NOMO-1 treated with dmso at 0.1 percent for 144 hours (cell line): Measurements from ENCODE around the gene BTBD10.

Source experiments
- DNase-seq: peaks from one replicate; lab custom pipeline; 2025; ENCODE audit not compliant: unreplicated experiment; lab: John Stamatoyannopoulos, UW

The BTBD10 gene

GRCh38 chr11:13376402-13376801 lies 86.6 kb downstream of the BTBD10 start:
- DNase-seq, result no peak

DNA sequence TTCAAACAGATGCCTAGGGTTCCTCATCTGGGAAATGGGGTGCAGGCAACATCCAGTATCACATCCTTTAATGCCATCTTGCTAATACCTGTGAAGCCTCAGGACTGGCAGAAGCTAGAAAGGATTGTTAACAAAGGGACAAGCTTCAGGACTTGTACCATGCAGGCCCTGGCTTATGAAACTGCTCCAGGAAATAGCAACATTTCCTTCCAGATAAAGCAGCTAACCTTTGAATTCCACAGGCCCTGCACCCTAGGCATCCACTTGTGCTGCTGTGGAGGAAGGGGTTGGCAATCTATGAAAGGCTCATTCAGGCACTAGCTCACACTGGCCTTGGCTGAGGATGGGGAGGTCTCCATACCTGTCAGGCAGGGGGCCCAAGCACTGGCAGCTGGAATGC lies 87.2 kb downstream of the BTBD10 start:
- DNase-seq, result no peak

DNA sequence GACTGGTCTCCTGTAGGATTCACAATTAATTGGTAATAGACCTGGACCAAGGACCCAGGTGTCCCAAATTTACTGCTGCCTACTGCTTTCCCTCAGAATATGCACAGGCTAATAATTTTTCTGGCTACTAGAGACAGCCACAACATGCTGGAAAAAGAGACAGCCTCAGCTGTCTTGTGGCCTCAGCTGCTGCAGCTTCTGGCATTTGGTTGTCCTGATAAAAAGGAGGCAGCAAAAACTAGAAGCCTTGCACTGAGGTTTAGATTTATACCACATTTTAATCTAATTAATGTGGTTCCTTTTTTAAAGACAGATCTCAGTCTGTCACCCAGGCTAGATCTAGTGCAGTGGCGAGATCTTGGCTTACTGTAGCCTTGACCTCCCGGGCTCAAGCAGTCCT lies 89.8 kb downstream of the BTBD10 start:
- no peak for DNase-seq

DNA sequence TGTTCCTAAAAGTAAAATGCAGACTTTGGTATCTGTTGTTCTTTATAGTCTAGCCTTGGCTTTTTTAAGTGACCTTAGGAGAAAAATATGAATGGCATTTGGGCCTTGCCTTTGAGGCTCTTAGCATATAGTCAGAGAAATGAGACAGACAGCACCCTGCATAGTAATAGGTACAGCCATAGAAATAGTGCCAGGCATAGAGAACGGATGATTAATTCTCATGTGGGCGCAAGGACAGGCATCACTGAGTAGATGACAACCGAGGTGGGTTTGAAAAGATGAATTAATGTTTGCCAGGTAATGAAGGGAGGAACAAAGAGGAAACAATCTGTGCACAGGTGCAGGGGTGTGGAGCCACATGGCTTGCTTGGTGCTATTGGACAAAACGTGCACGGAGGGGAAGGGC lies 95.0 kb downstream of the BTBD10 start:
- no peak for DNase-seq

GRCh38 chr11:13367115-13367514 lies 95.9 kb downstream of the BTBD10 start:
- DNase-seq, result no peak

GRCh38 chr11:13366266-13367026 lies 96.6 kb downstream of the BTBD10 start:
- DNase-seq, result no peak

- no peak for DNase-seq
These were observed 98.6 kb downstream of the BTBD10 start for GRCh38 chr11:13364388-13364787.

GRCh38 chr11:13362596-13363109 lies 100.4 kb downstream of the BTBD10 start:
- no peak for DNase-seq

DNA sequence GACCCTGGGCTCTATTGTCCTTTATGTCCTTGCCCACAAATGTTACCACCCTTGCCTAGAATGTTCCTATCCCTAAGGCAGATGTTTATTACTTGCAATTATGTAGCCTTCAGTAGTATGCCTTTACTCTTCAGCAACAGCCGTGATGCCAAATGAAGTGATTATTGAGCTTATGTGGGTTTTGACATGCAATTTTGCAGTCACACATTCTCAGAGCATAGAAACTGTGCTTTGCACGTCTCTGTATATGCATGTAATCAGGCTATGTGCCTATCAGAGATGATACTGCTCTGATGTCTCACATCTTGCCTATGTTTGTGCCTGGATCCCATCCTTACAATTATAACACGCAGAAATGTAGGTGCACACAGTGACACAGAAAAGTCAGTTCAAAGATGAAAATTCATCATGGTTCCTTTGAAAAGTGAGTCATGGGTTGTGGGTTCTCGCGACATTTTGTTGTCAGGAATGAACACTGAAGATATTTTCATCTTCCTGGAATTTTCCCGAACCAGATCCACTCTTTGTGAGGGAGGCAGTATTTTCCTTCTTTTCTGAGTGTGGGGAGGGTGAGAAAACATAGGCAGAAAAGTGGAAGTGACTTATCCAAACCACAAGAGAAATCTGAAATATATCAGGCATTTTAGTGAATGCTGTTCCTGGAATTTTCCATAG lies 104.3 kb downstream of the BTBD10 start:
- DNase-seq, result no peak

GRCh38 chr11:13357232-13357631 lies 105.8 kb downstream of the BTBD10 start:
- no peak for DNase-seq

- no peak for DNase-seq
These were observed 107.8 kb downstream of the BTBD10 start for GRCh38 chr11:13355191-13355590.

- no peak for DNase-seq
These were observed 108.7 kb downstream of the BTBD10 start for GRCh38 chr11:13354335-13354734.

- no peak for DNase-seq
These were observed 110.3 kb downstream of the BTBD10 start for GRCh38 chr11:13352711-13353110.

DNA sequence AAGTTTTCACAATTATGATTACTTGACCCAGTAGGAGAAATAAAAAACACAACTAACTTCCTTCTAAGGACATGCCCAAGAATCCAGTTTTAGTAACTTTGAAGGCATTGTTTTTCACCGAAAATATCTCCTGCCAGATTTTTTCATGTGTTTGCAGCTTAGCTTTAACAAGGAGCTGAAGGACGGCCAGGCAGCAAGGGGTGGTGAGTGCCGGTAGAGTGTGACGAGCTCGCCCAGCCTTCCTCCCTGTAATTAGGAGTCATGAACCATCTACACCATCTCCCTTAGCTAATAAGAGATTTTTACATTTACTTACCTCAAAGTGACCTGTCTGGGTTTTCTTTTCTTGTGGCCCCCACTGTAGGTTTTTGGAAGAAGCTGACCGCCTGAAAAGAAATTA lies 113.4 kb downstream of the BTBD10 start:
- no peak for DNase-seq

DNA sequence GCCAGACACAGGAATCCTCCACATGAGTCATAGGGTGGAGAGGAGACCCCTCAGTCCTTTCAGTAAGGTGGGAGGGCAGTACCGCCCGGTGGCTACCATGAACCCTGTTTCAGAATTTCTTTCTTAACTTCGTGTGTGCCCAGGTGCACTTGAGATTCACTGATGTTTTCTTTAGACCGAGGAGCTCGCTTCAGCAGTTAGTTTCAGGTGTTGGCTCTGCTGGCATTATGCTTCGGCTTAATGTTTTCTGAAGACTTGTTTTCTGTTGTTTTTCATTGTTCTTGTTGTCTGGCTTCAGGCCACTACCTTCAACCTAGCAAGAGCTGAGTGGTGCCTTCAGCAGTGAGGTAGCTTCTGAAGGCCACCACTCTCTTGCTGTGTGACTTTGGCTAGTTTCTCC lies 114.0 kb downstream of the BTBD10 start:
- no peak for DNase-seq

GRCh38 chr11:13348305-13348704 lies 114.7 kb downstream of the BTBD10 start:
- DNase-seq, result no peak

GRCh38 chr11:13347901-13348300 lies 115.1 kb downstream of the BTBD10 start:
- DNase-seq, result no peak

DNA sequence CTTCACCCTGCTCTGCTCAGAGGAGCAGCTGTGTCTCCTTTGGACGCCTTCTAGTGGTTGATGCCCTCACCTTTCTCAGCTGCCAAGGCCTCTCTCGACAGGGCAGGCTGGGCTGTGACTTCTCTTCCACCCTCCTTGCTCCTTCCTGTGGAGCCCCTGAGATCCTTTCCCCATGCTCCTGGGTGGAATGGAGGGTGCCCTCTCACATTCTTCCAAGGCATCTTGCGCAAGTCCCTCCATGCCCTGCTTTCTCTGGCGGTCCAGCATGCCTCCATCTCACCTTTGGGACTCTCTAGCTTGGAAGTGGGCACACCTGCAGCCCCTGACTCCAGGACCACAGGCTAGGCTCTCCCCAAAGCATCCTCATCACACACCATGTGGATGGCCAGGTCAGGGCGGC lies 116.6 kb downstream of the BTBD10 start:
- no peak for DNase-seq

- DNase-seq, result no peak
These were observed 118.2 kb downstream of the BTBD10 start for GRCh38 chr11:13344818-13345217.

- DNase-seq, result no peak
These were observed 118.9 kb downstream of the BTBD10 start for GRCh38 chr11:13343931-13344717.

DNA sequence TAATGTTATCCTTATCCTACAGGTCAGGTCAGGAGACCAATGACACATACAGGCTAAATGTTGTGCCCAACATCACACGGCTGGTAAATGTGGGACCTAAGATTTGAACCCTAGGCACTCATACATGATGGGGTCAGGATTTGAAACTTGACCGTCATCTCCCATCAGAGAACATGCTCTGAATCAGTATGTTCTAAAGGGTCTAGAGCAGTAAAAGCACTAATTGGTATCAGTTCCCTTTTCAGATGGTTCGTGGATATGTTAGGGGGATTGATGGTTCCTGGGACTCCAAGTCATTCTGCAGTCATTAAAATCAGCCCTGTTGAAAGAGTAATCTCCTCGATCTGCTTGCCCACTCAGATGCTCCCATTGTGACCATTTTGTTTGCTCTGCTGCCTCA lies 120.0 kb downstream of the BTBD10 start:
- peak; percentile 13 for DNase-seq

DNA sequence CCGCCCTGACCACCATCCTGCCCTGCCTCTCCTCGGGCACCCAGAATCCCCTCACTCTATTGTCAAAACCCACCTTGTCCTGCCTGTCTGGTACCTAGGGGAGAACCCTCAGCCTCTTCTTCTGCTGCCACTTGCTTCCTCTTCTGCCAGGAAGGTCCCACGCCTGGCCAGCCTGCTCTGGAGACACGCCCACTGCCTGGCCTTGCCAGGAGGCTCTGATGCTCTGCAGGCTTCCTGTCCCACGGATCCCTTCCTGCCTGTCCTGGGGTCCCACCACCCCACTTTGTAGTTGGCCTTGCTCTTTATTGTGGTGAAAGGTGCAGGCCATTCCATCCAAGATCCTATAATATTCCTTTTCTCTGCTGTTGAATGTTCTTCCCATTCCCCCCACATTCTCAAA lies 122.0 kb downstream of the BTBD10 start:
- DNase-seq, result no peak
